ENCODE data around the gene CFAP100.

The CFAP100 gene

DNA sequence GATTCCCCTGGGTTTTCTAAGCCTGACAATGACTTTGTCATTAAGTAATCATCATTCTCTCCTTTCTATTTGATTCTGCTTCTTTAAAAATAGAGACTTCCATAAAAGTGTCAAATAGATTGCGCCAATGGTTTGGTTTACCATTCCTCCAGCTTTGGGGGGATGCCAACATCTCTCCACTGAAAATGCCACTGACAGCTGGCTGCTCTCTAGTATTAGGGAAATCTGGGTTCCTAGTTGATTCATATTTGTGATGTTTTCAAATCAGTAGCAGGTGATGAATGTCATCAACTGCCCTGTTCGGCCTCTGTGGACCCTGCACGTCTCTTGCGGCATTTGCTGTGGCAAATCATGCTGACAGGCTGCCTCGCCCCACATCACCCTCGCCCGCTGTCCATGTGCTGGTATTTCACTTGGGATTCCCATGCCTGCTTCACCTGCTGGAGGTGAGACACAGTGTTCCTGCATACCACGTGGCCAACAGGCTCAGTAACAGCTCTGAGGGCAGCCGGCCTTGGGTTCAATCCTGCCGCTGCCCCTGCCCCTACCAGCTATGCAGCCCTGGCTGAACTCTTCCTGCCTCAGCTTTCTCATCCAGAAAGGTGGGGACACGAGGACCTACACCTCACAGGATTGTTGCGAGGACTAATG is 52.9 kb downstream of the CFAP100 start:
- WGBS, 2 donors (ENCODE audit: extremely low coverage in 2 of 2, insufficient read length in 2 of 2, insufficient replicate concordance in 1 of 2) = no CpG with 5 or more reads among the region's 12 CpGs

DNA sequence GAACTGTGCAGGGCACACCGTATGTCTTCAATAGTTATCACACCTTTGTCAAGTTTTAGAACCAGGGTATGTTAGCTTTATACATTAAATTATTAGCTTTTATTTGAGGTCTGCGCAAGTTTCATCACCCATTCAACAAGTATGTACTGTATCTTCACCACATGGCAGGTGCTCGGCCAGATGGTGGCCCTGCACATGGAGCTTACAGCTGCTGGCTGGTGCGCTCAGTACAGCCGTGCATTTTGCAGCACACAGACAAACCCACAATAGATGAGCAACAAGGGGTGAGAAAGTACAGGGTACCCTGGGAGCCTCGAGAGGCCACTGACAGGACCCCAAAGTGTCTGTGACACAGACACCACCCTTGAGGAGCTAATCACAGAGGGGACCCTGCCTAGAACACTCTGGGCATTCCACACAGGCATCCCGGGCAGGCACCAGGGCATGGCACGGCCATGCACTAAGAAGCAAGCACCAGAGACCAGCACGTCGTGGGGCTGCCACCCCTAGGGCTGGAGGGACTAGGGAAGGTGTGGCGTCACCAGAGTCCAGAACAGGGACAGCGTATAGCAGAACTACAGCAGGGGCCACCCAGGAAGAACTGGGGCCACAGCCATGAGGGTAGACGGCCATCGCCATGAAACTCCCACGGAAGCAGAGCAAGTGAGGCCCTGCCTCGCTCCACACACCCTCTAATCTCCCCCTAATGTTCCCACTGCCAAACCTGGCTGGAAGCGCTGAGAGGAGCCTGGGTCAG is 53.6 kb downstream of the CFAP100 start:
- H3K36me3 ChIP-seq (replicated peaks in 1 of 2; ENCODE audit: control insufficient read depth in 2 of 2, insufficient read depth in 2 of 2, low read length in 2 of 2) = peaks cover 6 to 63% of the 10 kb centered on the region in 2 donors

More for the DNA sequence above, 52.9 kb downstream of the CFAP100 start:
- no peaks in the 10 kb centered on the region for H3K79me1 ChIP-seq (ENCODE audit: low read depth, low read length)
- no peak overlapping the region for H2BK120ac ChIP-seq (ENCODE audit: low read depth, low read length)
- no peaks in the 10 kb centered on the region for H3K27me3 ChIP-seq (ENCODE audit: control insufficient read depth in 3 of 3, insufficient read depth in 3 of 3, low read depth in 1 of 3, low read length in 3 of 3)
- H3K27ac ChIP-seq (replicated peaks; ENCODE audit: low read length) = no peak overlapping the region
- no peak overlapping the region for H3K4me2 ChIP-seq (ENCODE audit: insufficient read depth, low read length, poor library complexity, severe bottlenecking)
- no peak for DNase-seq (ENCODE audit: low spot score)
- no peak overlapping the region for H3K4ac ChIP-seq (ENCODE audit: low read length)
- H4K91ac ChIP-seq (ENCODE audit: low read depth, low read length, poor library complexity) = no peak overlapping the region
- H2BK5ac ChIP-seq (ENCODE audit: low read length) = no peak overlapping the region
- no peak overlapping the region for H2BK12ac ChIP-seq (ENCODE audit: low read length)
- no peak overlapping the region for H2AK5ac ChIP-seq (ENCODE audit: low read depth, low read length)
- peak overlapping the region; percentile 0 for H3K23ac ChIP-seq (ENCODE audit: low read depth, low read length, poor library complexity)
- no peak overlapping the region for H3K18ac ChIP-seq (ENCODE audit: low read length)
- H3K9ac ChIP-seq (ENCODE audit: low read depth, low read length, poor library complexity) = no peak overlapping the region
- peak overlapping the region in 1 of 2 donors; percentile 7 for H3K4me3 ChIP-seq (ENCODE audit: low read length in 2 of 2)
- H3K36me3 ChIP-seq (replicated peaks in 1 of 2; ENCODE audit: control insufficient read depth in 2 of 2, insufficient read depth in 2 of 2, low read length in 2 of 2) = peaks cover 6 to 56% of the 10 kb centered on the region in 2 donors
- no peak overlapping the region for H4K8ac ChIP-seq (ENCODE audit: low read depth, low read length)
- no peak overlapping the region for H2AFZ ChIP-seq (ENCODE audit: low read length)
- no peaks in the 10 kb centered on the region for H3K9me3 ChIP-seq (replicated peaks in 1 of 2; ENCODE audit: control insufficient read depth in 2 of 2, insufficient read depth in 1 of 2, low read depth in 1 of 2, low read length in 2 of 2)
- H3K14ac ChIP-seq (ENCODE audit: low read length) = no peak overlapping the region
- H3K4me1 ChIP-seq (ENCODE audit: control insufficient read depth in 2 of 2, insufficient read depth in 1 of 2, low read depth in 1 of 2, low read length in 2 of 2) = peaks cover 0 to 5% of the 10 kb centered on the region in 2 donors
- no peak overlapping the region for H2BK15ac ChIP-seq (ENCODE audit: low read length)

DNA sequence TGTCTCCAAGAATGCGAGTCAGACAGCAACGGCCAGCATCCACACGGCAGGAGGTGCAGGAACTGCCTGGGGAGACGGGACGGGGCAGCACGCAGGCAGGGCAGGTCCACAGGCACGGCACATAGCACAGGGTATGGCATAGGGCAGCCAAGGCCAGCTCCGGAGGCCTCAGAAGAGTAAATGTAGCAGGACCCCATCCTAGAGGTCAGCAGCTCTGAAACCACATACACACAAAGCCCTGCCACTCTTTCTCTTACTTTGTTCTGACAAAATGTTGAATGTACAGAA is 54.1 kb downstream of the CFAP100 start:
- Histone ChIP-seq H3K18ac (ENCODE audit: low read length) (peak overlapping the region; percentile 35), H3K23ac (ENCODE audit: low read depth, low read length, poor library complexity) (no peak overlapping the region), H3K4me3 (ENCODE audit: low read length in 2 of 2) (no peak overlapping the region), H2BK5ac (ENCODE audit: low read length) (no peak overlapping the region), H3K27me3 (ENCODE audit: control insufficient read depth in 3 of 3, insufficient read depth in 3 of 3, low read depth in 1 of 3, low read length in 3 of 3) (no peaks in the 10 kb centered on the region), H3K9ac (ENCODE audit: low read depth, low read length, poor library complexity) (no peak overlapping the region), H3K79me1 (ENCODE audit: low read depth, low read length) (no peaks in the 10 kb centered on the region), H3K14ac (ENCODE audit: low read length) (no peak overlapping the region), H4K8ac (ENCODE audit: low read depth, low read length) (no peak overlapping the region), H3K9me3 (replicated peaks in 1 of 2; ENCODE audit: control insufficient read depth in 2 of 2, insufficient read depth in 1 of 2, low read depth in 1 of 2, low read length in 2 of 2) (no peaks in the 10 kb centered on the region), H3K27ac (replicated peaks; ENCODE audit: low read length) (no peak overlapping the region), H2BK15ac (ENCODE audit: low read length) (no peak overlapping the region), H3K36me3 (replicated peaks in 1 of 2; ENCODE audit: control insufficient read depth in 2 of 2, insufficient read depth in 2 of 2, low read length in 2 of 2) (peaks cover 6 to 66% of the 10 kb centered on the region in 2 donors), H3K4ac (ENCODE audit: low read length) (no peak overlapping the region), H3K4me1 (ENCODE audit: control insufficient read depth in 2 of 2, insufficient read depth in 1 of 2, low read depth in 1 of 2, low read length in 2 of 2) (peaks cover 0 to 5% of the 10 kb centered on the region in 2 donors), H2BK120ac (ENCODE audit: low read depth, low read length) (no peak overlapping the region), H2BK12ac (ENCODE audit: low read length) (no peak overlapping the region), H3K4me2 (ENCODE audit: insufficient read depth, low read length, poor library complexity, severe bottlenecking) (no peak overlapping the region), H2AFZ (ENCODE audit: low read length) (no peak overlapping the region), H2AK5ac (ENCODE audit: low read depth, low read length) (no peak overlapping the region), H4K91ac (ENCODE audit: low read depth, low read length, poor library complexity) (no peak overlapping the region)
- DNase-seq (ENCODE audit: low spot score) = no peak
- WGBS, 2 donors (ENCODE audit: extremely low coverage in 2 of 2, insufficient read length in 2 of 2, insufficient replicate concordance in 1 of 2) = no CpG with 5 or more reads among the region's 8 CpGs

More for the DNA sequence above, 53.6 kb downstream of the CFAP100 start:
- no peak overlapping the region for H4K8ac ChIP-seq (ENCODE audit: low read depth, low read length)
- no peak overlapping the region for H2AFZ ChIP-seq (ENCODE audit: low read length)
- no peak overlapping the region for H3K4me2 ChIP-seq (ENCODE audit: insufficient read depth, low read length, poor library complexity, severe bottlenecking)
- DNase-seq (ENCODE audit: low spot score) = no peak
- H2BK5ac ChIP-seq (ENCODE audit: low read length) = no peak overlapping the region
- no CpG with 5 or more reads among the region's 17 CpGs for WGBS, 2 donors (ENCODE audit: extremely low coverage in 2 of 2, insufficient read length in 2 of 2, insufficient replicate concordance in 1 of 2)
- no peak overlapping the region for H3K27ac ChIP-seq (replicated peaks; ENCODE audit: low read length)
- peak overlapping the region; percentile 56 for H3K14ac ChIP-seq (ENCODE audit: low read length)
- no peak overlapping the region for H2BK120ac ChIP-seq (ENCODE audit: low read depth, low read length)
- H3K18ac ChIP-seq (ENCODE audit: low read length) = peak overlapping the region; percentile 35
- no peak overlapping the region for H2BK12ac ChIP-seq (ENCODE audit: low read length)
- no peak overlapping the region for H4K91ac ChIP-seq (ENCODE audit: low read depth, low read length, poor library complexity)
- peak overlapping the region; percentile 54 for H3K9ac ChIP-seq (ENCODE audit: low read depth, low read length, poor library complexity)
- no peaks in the 10 kb centered on the region for H3K9me3 ChIP-seq (replicated peaks in 1 of 2; ENCODE audit: control insufficient read depth in 2 of 2, insufficient read depth in 1 of 2, low read depth in 1 of 2, low read length in 2 of 2)
- no peak overlapping the region for H2BK15ac ChIP-seq (ENCODE audit: low read length)
- peaks cover 0 to 5% of the 10 kb centered on the region in 2 donors for H3K4me1 ChIP-seq (ENCODE audit: control insufficient read depth in 2 of 2, insufficient read depth in 1 of 2, low read depth in 1 of 2, low read length in 2 of 2)
- H3K27me3 ChIP-seq (ENCODE audit: control insufficient read depth in 3 of 3, insufficient read depth in 3 of 3, low read depth in 1 of 3, low read length in 3 of 3) = no peaks in the 10 kb centered on the region
- no peak overlapping the region for H3K4ac ChIP-seq (ENCODE audit: low read length)
- H3K79me1 ChIP-seq (ENCODE audit: low read depth, low read length) = no peaks in the 10 kb centered on the region
- no peak overlapping the region for H3K4me3 ChIP-seq (ENCODE audit: low read length in 2 of 2)
- H3K23ac ChIP-seq (ENCODE audit: low read depth, low read length, poor library complexity) = no peak overlapping the region
- no peak overlapping the region for H2AK5ac ChIP-seq (ENCODE audit: low read depth, low read length)

DNA sequence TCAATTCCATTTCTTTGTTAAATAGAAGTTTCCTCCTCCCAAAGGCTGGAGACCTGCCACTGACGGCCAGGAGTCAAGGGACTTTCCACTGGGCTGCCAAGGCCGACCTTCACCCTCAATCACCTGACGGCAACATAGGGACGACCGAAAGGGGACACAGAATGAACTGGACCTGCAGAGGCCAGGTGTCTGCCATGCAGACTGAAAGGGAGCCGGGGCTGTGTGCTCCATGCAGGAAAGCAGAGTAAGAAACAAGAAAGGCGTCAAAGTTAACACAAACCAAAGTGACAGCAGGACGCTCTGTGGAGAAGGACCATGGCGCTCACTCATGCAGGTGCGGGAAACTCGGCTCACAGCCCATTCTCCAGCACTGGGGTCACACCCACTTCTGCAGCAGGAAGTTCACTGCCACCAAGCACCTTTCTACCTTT is 54.9 kb downstream of the CFAP100 start:
- H3K18ac ChIP-seq (ENCODE audit: low read length) = no peak overlapping the region
- WGBS, 2 donors (ENCODE audit: extremely low coverage in 2 of 2, insufficient read length in 2 of 2, insufficient replicate concordance in 1 of 2) = no CpG with 5 or more reads among the region's 11 CpGs
- H3K27me3 ChIP-seq (ENCODE audit: control insufficient read depth in 3 of 3, insufficient read depth in 3 of 3, low read depth in 1 of 3, low read length in 3 of 3) = no peaks in the 10 kb centered on the region
- H3K4me1 ChIP-seq (ENCODE audit: control insufficient read depth in 2 of 2, insufficient read depth in 1 of 2, low read depth in 1 of 2, low read length in 2 of 2) = peaks cover 5 to 6% of the 10 kb centered on the region in 2 donors
- H2AFZ ChIP-seq (ENCODE audit: low read length) = no peak overlapping the region
- no peak overlapping the region for H3K4ac ChIP-seq (ENCODE audit: low read length)
- H3K23ac ChIP-seq (ENCODE audit: low read depth, low read length, poor library complexity) = no peak overlapping the region
- no peaks in the 10 kb centered on the region for H3K79me1 ChIP-seq (ENCODE audit: low read depth, low read length)
- H2BK15ac ChIP-seq (ENCODE audit: low read length) = no peak overlapping the region
- H3K27ac ChIP-seq (replicated peaks; ENCODE audit: low read length) = no peak overlapping the region
- H4K91ac ChIP-seq (ENCODE audit: low read depth, low read length, poor library complexity) = no peak overlapping the region
- no peak overlapping the region for H2BK120ac ChIP-seq (ENCODE audit: low read depth, low read length)
- no peak overlapping the region for H4K8ac ChIP-seq (ENCODE audit: low read depth, low read length)
- H2AK5ac ChIP-seq (ENCODE audit: low read depth, low read length) = no peak overlapping the region
- H3K14ac ChIP-seq (ENCODE audit: low read length) = no peak overlapping the region
- H2BK12ac ChIP-seq (ENCODE audit: low read length) = no peak overlapping the region
- no peak overlapping the region for H3K9ac ChIP-seq (ENCODE audit: low read depth, low read length, poor library complexity)
- H3K4me2 ChIP-seq (ENCODE audit: insufficient read depth, low read length, poor library complexity, severe bottlenecking) = no peak overlapping the region
- H3K9me3 ChIP-seq (replicated peaks in 1 of 2; ENCODE audit: control insufficient read depth in 2 of 2, insufficient read depth in 1 of 2, low read depth in 1 of 2, low read length in 2 of 2) = no peaks in the 10 kb centered on the region
- H3K36me3 ChIP-seq (replicated peaks in 1 of 2; ENCODE audit: control insufficient read depth in 2 of 2, insufficient read depth in 2 of 2, low read length in 2 of 2) = peaks cover 8 to 72% of the 10 kb centered on the region in 2 donors
- peak overlapping the region in 1 of 2 donors; percentile 33 for H3K4me3 ChIP-seq (ENCODE audit: low read length in 2 of 2)
- DNase-seq (ENCODE audit: low spot score) = no peak
- H2BK5ac ChIP-seq (ENCODE audit: low read length) = no peak overlapping the region
